BE2C (cell line): ENCODE results near the gene DICER1.
A peak's percentile ranks its signal among the peaks of the same experiment; 100 is the strongest.

Experiments used
- DNase-seq: peaks from one replicate; pipeline ENCODE4 v3.0.0-alpha.2; 2020
- H3K27me3 ChIP-seq: fragments of 250-450 bp; sonication (Bioruptor Pico); 2 replicates; pipeline ENCODE4 v1.5.1; 2020; ENCODE audit warnings: mild to moderate bottlenecking
- H3K36me3 ChIP-seq: fragments of 250-450 bp; sonication (Bioruptor Pico); 2 replicates; pipeline ENCODE4 v1.5.1; 2020; ENCODE audit warnings: mild to moderate bottlenecking
- H3K4me1 ChIP-seq: fragments of 250-450 bp; sonication (Bioruptor Pico); 2 replicates; pipeline ENCODE4 v1.5.1; 2020
- H3K4me3 ChIP-seq: 2 replicates; pipeline ENCODE4 v1.5.1; 2011; ENCODE audit warnings: low read depth, low read length
- H3K9me3 ChIP-seq: fragments of 250-450 bp; sonication (Bioruptor Pico); 2 replicates; pipeline ENCODE4 v1.5.1; 2020
- TF ChIP-seq, protein P1 (sequence below): IDR thresholded peaks from 2 replicates; pipeline ENCODE4 v1.5.1; 2012; ENCODE audit warnings: mild to moderate bottlenecking, low read depth, low read length

Gene DICER1

DNA sequence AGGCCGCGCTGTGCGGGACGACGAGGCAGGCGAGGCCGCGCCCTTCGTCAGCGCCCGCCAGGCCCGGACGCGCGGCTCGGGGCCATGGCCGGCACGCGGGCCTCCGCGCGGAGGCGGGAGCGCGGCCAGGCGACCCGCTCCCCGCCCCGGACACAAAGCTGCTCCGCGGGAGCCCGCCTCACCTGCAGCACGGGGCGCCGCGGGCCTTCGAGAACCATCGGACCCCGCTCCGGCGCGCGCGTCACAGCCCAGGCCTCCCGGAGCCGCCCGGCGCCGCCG lies 342 bp downstream of the DICER1 start:
- H3K4me1 ChIP-seq = no peaks in the 10 kb centered on the region; the same call in 1 of the 2 replicates
- TF ChIP-seq, protein P1, sequence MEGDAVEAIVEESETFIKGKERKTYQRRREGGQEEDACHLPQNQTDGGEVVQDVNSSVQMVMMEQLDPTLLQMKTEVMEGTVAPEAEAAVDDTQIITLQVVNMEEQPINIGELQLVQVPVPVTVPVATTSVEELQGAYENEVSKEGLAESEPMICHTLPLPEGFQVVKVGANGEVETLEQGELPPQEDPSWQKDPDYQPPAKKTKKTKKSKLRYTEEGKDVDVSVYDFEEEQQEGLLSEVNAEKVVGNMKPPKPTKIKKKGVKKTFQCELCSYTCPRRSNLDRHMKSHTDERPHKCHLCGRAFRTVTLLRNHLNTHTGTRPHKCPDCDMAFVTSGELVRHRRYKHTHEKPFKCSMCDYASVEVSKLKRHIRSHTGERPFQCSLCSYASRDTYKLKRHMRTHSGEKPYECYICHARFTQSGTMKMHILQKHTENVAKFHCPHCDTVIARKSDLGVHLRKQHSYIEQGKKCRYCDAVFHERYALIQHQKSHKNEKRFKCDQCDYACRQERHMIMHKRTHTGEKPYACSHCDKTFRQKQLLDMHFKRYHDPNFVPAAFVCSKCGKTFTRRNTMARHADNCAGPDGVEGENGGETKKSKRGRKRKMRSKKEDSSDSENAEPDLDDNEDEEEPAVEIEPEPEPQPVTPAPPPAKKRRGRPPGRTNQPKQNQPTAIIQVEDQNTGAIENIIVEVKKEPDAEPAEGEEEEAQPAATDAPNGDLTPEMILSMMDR = no peak
- DNase-seq = no peak
- H3K27me3 ChIP-seq = no peaks in the 10 kb centered on the region
- no peaks in the 10 kb centered on the region for H3K9me3 ChIP-seq
- no peaks in the 10 kb centered on the region for H3K36me3 ChIP-seq
- H3K4me3 ChIP-seq = peak overlapping the region; percentile 84

DNA sequence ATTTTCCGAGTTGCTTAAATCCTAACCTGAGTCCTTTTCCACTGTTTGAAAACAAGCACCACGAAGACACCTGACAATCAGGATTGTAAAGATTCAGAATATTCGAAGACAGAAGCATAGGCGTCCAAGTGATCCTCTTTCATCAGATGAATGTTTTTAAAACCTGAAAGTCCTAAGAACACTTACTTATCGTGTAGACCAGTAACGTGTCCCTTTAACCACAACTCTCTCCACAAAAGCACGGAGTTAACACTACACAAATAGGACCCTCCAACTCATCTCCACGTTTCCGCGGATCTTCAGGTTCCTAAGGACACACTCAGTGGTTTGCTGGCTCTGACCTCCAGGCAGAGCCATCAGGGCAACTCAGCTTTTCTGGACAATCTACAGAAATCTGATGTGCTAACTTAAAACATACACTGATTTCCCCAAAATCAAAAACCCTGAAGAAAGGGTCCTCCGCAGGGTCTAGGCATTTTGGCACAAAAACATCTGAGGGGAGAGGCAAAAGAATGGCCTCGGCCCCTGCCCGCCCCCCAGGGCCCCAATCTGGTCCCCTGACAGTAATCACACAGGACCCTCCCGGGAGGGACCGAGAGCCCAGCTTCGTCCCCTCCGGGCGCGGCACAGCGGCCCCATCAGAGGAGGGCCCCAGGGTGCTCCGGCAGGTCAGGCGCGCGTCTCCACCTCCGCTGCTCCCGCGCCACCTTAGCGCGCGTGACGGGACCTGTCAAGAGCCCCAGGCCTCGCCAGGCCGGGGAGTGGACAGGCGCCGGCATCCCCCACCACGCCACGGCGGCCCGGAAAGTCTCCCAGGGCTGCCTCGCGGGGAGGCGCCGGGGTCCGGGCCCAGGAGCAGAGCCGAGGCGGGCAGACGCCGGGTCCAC lies 925 bp downstream of the DICER1 start:
- Histone ChIP-seq H3K9me3 (no peaks in the 10 kb centered on the region), H3K4me3 (peak overlapping the region; percentile 84), H3K4me1 (no peaks in the 10 kb centered on the region; the same call in 1 of the 2 replicates), H3K27me3 (no peaks in the 10 kb centered on the region), H3K36me3 (no peaks in the 10 kb centered on the region)
- DNase-seq = peak; percentile 41
- TF ChIP-seq, protein P1 = no peak

GRCh38 chr14:95155045-95155444 lies 2.3 kb downstream of the DICER1 start:
- DNase-seq = no peak
- H3K36me3 ChIP-seq = no peaks in the 10 kb centered on the region
- TF ChIP-seq, protein P1 = no peak
- H3K9me3 ChIP-seq = no peaks in the 10 kb centered on the region
- H3K4me1 ChIP-seq = no peaks in the 10 kb centered on the region; the same call in 1 of the 2 replicates
- no peak overlapping the region for H3K4me3 ChIP-seq
- H3K27me3 ChIP-seq = no peaks in the 10 kb centered on the region

- no peak overlapping the region for H3K4me3 ChIP-seq
- no peaks in the 10 kb centered on the region for H3K27me3 ChIP-seq
- H3K4me1 ChIP-seq = no peaks in the 10 kb centered on the region; the same call in 1 of the 2 replicates
- no peaks in the 10 kb centered on the region for H3K9me3 ChIP-seq
- DNase-seq = no peak
- TF ChIP-seq, protein P1 = no peak
- no peaks in the 10 kb centered on the region for H3K36me3 ChIP-seq
Measured at GRCh38 chr14:95153866-95154265, 3.5 kb downstream of the DICER1 start.

DNA sequence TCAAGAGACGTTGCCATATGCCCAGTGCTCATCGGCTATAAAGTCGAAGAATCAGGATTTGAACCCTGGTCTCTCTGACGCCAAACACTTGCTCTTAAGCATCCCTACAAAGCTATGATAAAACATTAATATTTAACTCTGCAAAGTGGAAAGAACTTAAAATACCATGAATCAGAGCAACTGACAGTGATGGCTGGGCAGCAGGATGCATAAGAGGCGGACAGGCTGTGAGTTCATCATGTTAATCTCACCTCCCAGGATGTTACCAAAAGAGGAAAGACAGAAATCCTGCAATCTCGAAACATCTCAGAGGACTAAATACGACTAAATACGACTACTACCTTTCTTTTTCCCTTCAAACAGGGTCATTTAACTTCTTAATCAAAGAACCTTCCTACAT lies 5.8 kb downstream of the DICER1 start:
- TF ChIP-seq, protein P1 = no peak
- Histone ChIP-seq H3K4me3 (no peak overlapping the region), H3K36me3 (peaks cover 2% of the 10 kb centered on the region; the same call in 1 of the 2 replicates), H3K27me3 (no peaks in the 10 kb centered on the region), H3K4me1 (no peaks in the 10 kb centered on the region; the same call in 1 of the 2 replicates), H3K9me3 (peaks cover 6% of the 10 kb centered on the region)
- DNase-seq = no peak

- no peaks in the 10 kb centered on the region for H3K27me3 ChIP-seq
- TF ChIP-seq, protein P1 = no peak
- H3K9me3 ChIP-seq = peaks cover 6% of the 10 kb centered on the region
- H3K36me3 ChIP-seq = peaks cover 4% of the 10 kb centered on the region; the same call in 1 of the 2 replicates
- no peak for DNase-seq
- no peak overlapping the region for H3K4me3 ChIP-seq
- no peaks in the 10 kb centered on the region; the same call in 1 of the 2 replicates for H3K4me1 ChIP-seq
Measured at GRCh38 chr14:95150910-95151309, 6.4 kb downstream of the DICER1 start.
